ENCODE data around the gene MMP11. TPM values are rescaled to one million over a fixed set of nuclear protein-coding genes. Genes with fewer than 3 reads are reported as not detected.

The MMP11 gene
- total and polyA plus RNA-seq, 2 experiments from 2014 or later, result 5.3 to 17.4 TPM

DNA sequence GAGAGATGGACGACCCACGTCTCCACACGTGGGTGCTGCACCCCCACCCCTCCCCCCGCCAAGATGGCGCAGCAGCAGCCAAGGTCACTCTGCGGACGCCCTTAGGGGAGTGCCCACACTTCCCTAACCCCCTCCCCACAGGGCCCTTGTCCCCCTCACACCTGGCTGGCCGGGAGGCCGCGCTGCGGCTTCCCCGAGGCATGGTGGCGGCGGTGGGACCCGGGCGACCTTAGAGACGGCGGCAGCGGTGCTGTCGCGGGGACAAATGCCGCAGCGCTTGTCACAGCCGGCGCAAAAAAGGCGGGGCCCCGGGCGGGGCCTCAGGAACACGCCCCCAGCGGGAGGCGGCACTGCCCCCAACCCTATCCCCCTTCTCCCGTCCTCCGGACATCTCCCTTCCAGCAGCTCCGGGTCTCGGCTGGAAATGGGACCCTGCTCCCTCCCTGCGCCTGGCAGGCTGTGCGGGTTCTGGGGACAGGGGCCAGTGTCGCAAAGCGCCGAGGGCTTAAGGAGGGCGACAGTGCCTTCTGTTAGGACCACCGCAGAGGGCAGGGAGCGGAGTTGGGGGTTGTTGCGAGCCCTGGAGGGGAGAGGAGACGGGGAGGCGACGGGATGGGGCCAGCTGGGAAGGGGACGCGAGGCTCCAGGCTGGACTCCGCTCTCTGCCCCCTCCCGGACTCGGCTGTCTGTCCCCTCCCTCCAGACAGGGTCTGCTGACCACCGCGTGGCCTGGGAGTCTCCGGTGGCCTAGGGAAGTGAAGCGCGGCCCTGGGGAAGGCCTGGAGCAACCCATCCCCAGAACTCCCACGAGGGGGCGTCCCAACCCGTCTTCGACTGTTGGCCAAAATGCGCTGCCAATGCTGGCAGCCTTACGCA, 4.7 kb upstream of the MMP11 start, which contains the start of gene CHCHD10:
TSS of gene CHCHD10 (minus strand) at position 300 of the 876 bp plus-strand sequence. CDS start at position 202, 98 bp downstream.
- Histone ChIP-seq H4K20me1 (replicated peaks; ENCODE audit: insufficient read depth) (no peaks in the 10 kb centered on the region), H3K4me2 (peak within 1 kb of the TSS; percentile 99), H3K4me1 (ENCODE audit: insufficient read depth) (peaks cover 24% of the 10 kb centered on the region), H3K36me3 (ENCODE audit: insufficient read depth) (no peaks in the 10 kb centered on the region; the same call in 1 of the 2 replicates), H3K27ac (ENCODE audit: low read depth) (no peak within 1 kb of the TSS), H2AFZ (peak within 1 kb of the TSS; percentile 96), H3F3A (replicated peaks; ENCODE audit: low read depth) (peaks cover 5% of the 10 kb centered on the region), H3K4me3 (peak within 1 kb of the TSS; percentile 92), H3K27me3 (ENCODE audit: insufficient read depth) (peaks cover 20% of the 10 kb centered on the region), H3K79me2 (replicated peaks; ENCODE audit: insufficient read depth) (no peaks in the 10 kb centered on the region), H3K9me2 (ENCODE audit: insufficient read depth) (no peaks in the 10 kb centered on the region)
- Mint-ChIP-seq H3K4me3 (peak within 1 kb of the TSS; percentile 83), H3K27me3 (ENCODE audit: insufficient read depth, low read depth, poor library complexity) (peaks cover 31% of the 10 kb centered on the region), H3K9me3 (no peaks in the 10 kb centered on the region), H3K27ac (no peak within 1 kb of the TSS), H3K4me1 (peaks cover 35% of the 10 kb centered on the region), H3K36me3 (ENCODE audit: low read depth) (peaks cover 14% of the 10 kb centered on the region)
- DNase-seq (ENCODE audit: low spot score) (peak; percentile 90), ATAC-seq (peak; percentile 52)
- no peak for TF ChIP-seq EZH2phosphoT487 (IDR thresholded peaks at IDR 0.05; ENCODE audit: unreplicated experiment)
- TF ChIP-seq ZNF331 (CRISPR knock-in tag; IDR thresholded peaks at IDR 0.05; ENCODE audit: low read depth), result no peak
- no peak for TF ChIP-seq JUNB (IDR thresholded peaks at IDR 0.05; ENCODE audit: unreplicated experiment)
- TF ChIP-seq, protein P1, sequence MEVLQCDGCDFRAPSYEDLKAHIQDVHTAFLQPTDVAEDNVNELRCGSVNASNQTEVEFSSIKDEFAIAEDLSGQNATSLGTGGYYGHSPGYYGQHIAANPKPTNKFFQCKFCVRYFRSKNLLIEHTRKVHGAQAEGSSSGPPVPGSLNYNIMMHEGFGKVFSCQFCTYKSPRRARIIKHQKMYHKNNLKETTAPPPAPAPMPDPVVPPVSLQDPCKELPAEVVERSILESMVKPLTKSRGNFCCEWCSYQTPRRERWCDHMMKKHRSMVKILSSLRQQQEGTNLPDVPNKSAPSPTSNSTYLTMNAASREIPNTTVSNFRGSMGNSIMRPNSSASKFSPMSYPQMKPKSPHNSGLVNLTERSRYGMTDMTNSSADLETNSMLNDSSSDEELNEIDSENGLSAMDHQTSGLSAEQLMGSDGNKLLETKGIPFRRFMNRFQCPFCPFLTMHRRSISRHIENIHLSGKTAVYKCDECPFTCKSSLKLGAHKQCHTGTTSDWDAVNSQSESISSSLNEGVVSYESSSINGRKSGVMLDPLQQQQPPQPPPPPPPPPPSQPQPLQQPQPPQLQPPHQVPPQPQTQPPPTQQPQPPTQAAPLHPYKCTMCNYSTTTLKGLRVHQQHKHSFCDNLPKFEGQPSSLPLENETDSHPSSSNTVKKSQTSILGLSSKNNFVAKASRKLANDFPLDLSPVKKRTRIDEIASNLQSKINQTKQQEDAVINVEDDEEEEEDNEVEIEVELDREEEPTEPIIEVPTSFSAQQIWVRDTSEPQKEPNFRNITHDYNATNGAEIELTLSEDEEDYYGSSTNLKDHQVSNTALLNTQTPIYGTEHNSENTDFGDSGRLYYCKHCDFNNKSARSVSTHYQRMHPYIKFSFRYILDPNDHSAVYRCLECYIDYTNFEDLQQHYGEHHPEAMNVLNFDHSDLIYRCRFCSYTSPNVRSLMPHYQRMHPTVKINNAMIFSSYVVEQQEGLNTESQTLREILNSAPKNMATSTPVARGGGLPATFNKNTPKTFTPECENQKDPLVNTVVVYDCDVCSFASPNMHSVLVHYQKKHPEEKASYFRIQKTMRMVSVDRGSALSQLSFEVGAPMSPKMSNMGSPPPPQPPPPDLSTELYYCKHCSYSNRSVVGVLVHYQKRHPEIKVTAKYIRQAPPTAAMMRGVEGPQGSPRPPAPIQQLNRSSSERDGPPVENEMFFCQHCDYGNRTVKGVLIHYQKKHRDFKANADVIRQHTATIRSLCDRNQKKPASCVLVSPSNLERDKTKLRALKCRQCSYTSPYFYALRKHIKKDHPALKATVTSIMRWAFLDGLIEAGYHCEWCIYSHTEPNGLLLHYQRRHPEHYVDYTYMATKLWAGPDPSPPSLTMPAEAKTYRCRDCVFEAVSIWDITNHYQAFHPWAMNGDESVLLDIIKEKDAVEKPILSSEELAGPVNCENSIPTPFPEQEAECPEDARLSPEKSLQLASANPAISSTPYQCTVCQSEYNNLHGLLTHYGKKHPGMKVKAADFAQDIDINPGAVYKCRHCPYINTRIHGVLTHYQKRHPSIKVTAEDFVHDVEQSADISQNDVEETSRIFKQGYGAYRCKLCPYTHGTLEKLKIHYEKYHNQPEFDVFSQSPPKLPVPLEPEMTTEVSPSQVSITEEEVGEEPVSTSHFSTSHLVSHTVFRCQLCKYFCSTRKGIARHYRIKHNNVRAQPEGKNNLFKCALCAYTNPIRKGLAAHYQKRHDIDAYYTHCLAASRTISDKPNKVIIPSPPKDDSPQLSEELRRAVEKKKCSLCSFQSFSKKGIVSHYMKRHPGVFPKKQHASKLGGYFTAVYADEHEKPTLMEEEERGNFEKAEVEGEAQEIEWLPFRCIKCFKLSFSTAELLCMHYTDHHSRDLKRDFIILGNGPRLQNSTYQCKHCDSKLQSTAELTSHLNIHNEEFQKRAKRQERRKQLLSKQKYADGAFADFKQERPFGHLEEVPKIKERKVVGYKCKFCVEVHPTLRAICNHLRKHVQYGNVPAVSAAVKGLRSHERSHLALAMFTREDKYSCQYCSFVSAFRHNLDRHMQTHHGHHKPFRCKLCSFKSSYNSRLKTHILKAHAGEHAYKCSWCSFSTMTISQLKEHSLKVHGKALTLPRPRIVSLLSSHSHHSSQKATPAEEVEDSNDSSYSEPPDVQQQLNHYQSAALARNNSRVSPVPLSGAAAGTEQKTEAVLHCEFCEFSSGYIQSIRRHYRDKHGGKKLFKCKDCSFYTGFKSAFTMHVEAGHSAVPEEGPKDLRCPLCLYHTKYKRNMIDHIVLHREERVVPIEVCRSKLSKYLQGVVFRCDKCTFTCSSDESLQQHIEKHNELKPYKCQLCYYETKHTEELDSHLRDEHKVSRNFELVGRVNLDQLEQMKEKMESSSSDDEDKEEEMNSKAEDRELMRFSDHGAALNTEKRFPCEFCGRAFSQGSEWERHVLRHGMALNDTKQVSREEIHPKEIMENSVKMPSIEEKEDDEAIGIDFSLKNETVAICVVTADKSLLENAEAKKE (CRISPR knock-in tag; IDR thresholded peaks at IDR 0.05), result no peak
- no peak for TF ChIP-seq EZH2 (IDR thresholded peaks at IDR 0.05; ENCODE audit: low read depth, unreplicated experiment)
- no peak for TF ChIP-seq STAT1 (IDR thresholded peaks at IDR 0.05; ENCODE audit: unreplicated experiment)
- TF ChIP-seq, protein P2, sequence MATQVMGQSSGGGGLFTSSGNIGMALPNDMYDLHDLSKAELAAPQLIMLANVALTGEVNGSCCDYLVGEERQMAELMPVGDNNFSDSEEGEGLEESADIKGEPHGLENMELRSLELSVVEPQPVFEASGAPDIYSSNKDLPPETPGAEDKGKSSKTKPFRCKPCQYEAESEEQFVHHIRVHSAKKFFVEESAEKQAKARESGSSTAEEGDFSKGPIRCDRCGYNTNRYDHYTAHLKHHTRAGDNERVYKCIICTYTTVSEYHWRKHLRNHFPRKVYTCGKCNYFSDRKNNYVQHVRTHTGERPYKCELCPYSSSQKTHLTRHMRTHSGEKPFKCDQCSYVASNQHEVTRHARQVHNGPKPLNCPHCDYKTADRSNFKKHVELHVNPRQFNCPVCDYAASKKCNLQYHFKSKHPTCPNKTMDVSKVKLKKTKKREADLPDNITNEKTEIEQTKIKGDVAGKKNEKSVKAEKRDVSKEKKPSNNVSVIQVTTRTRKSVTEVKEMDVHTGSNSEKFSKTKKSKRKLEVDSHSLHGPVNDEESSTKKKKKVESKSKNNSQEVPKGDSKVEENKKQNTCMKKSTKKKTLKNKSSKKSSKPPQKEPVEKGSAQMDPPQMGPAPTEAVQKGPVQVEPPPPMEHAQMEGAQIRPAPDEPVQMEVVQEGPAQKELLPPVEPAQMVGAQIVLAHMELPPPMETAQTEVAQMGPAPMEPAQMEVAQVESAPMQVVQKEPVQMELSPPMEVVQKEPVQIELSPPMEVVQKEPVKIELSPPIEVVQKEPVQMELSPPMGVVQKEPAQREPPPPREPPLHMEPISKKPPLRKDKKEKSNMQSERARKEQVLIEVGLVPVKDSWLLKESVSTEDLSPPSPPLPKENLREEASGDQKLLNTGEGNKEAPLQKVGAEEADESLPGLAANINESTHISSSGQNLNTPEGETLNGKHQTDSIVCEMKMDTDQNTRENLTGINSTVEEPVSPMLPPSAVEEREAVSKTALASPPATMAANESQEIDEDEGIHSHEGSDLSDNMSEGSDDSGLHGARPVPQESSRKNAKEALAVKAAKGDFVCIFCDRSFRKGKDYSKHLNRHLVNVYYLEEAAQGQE (IDR thresholded peaks at IDR 0.05; ENCODE audit: unreplicated experiment), result no peak
- no peak for TF ChIP-seq ZNF114 (CRISPR knock-in tag; IDR thresholded peaks at IDR 0.05)
- peak; percentile 60 for TF ChIP-seq POLR2AphosphoS5 (IDR thresholded peaks at IDR 0.05; ENCODE audit: low read depth)
- TF ChIP-seq CTCF (conservative IDR thresholded peaks at IDR 0.05; ENCODE audit: low read depth in 2 of 2), result peak; percentile 65 to 76
- TF ChIP-seq CREB1 (CRISPR knock-in tag; IDR thresholded peaks at IDR 0.05; ENCODE audit: low read depth), result peak; percentile 28; the same call in 1 of the 2 replicates
- no peak for TF ChIP-seq ETS1 (IDR thresholded peaks at IDR 0.05)
- no peak for TF ChIP-seq NANOG (IDR thresholded peaks at IDR 0.05; ENCODE audit: borderline replicate concordance)
